ENCODE measurements around the gene IL34.

DNA sequence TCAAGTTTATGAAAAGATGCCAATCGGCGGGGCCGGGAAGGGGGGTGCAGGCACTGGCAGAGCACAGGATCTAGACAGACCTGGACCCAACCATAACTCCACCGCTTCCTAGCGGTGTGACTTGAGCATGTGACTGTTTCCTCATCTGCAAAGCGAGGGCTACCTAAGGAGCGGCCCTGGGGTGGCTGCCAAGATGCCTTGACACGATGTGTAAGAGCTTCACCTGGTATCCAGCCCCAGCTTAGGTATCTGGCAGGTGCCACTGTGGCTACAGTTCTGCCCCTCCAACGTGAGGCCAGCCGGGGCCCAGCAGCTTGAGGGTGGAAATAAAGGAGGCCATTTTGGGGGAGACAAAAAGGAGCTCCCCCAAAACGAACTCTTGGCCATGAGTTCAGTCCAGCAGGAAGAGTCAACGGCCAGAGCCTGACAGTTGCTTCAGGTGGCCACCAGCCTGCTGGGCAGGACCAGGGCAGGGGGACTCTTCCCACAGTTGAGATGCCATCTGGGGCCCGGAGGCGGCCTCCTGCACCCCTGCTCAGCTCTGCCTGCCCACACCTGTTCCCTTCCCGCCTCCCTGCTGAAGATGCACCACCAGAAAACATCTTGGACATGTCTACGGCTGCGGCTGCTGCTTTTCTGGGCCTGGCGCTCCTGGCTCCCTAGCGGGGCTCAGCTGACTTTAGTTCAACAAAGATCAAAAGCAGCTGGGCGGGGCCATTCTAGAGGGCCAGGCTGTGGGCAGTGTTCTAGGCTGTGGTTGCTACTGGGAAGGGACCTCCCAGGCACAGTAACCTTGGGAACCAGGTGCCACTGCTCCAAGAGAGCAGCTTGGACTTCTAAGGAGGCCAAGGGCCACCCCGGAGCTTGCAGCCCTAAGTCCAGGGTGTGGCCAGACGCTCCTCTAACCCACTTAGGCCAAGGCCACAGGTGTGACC is 42.9 kb downstream of the IL34 start:
- no peak for TF ChIP-seq JUND (IDR thresholded peaks at IDR 0.05)
- TF ChIP-seq IRF3 (IDR thresholded peaks at IDR 0.05; ENCODE audit: low read depth, low read length), result no peak
- no peak for TF ChIP-seq FOXM1 (IDR thresholded peaks at IDR 0.05; ENCODE audit: low read depth)
- TF ChIP-seq CTCF (IDR thresholded peaks at IDR 0.05), result no peak

Measured in SK-N-SH (cell line).